PFSK-1 (cell line): ENCODE results near the gene RSAD2.

ENCODE experiments used
- POLR2AphosphoS5 ChIP-seq: IDR thresholded peaks from 2 replicates; pipeline ENCODE4 v1.6.1; 2012; ENCODE audit warnings: low read depth, mild to moderate bottlenecking, control low read depth, low read length, moderate library complexity
- REST ChIP-seq, 2 experiments: IDR thresholded peaks; 2 replicates each; pipeline versions ENCODE4 v1.6.1 to v1.8.0; 2011 to 2012; ENCODE audit warnings: low read depth in 2 of 2, low read length in 2 of 2, control low read depth in 1 of 2, inconsistent platforms in 1 of 2, mild to moderate bottlenecking in 1 of 2, moderate library complexity in 1 of 2; ENCODE audit not compliant: insufficient read depth in 1 of 2
- SIN3A ChIP-seq: IDR thresholded peaks from 2 replicates; pipeline ENCODE4 v1.6.1; 2012; ENCODE audit warnings: mild to moderate bottlenecking, low read length, moderate library complexity, borderline replicate concordance; ENCODE audit not compliant: insufficient read depth
- TAF1 ChIP-seq: IDR thresholded peaks from 2 replicates; pipeline ENCODE4 v1.6.1; 2012; ENCODE audit warnings: low read length, control low read depth, borderline replicate concordance; ENCODE audit not compliant: insufficient read depth

- TF ChIP-seq SIN3A (no peak), REST (IDR thresholded peaks at IDR 0.05; ENCODE audit: insufficient read depth in 1 of 2, low read depth in 2 of 2, low read length in 2 of 2) (no peak), POLR2AphosphoS5 (no peak), TAF1 (no peak)
Measured at GRCh38 chr2:6941299-6942046, 63.9 kb downstream of the RSAD2 start.
